HG02973 (cell line): ENCODE results near the gene ENPP3.

Experiments used
- ATAC-seq: cut with Tn5 transposase; IDR thresholded peaks from one replicate; pipeline ENCODE4 v1.9.1; 2021; ENCODE audit warnings: moderate library complexity; ENCODE audit not compliant: unreplicated experiment

The ENPP3 gene

GRCh38 chr6:131642565-131642964 is 5.5 kb downstream of the ENPP3 start:
- no peak for ATAC-seq

- ATAC-seq, result no peak
Observed at GRCh38 chr6:131642987-131643611, 6.0 kb downstream of the ENPP3 start.

DNA sequence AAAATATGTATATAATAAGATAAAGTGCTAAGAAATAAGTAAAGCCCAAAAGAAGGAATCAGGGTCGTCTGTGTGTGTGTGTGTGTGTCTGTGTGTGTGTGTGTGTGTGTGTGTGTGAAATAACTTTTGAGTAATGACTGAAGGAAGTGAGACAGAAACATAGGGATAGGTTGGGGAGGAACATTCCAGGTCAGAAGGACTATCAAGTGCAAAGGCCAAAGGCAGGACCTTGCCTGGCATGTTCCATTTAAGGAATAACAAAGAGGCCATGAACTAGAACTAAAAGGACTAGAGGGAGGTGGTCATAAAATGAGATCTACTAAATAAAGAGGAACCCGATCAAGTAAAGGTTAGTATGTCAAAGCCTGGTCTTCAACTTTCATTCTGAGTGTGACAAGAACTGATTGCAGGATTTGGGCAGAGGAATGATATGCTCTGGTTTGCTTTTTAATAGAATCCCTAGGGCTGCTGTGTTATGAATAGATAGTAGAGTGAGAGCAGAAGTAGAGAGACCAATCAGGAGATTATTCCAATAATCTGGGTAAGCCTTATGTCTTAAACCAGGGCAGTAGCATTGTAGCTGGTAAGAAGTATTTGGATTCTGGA is 6.9 kb downstream of the ENPP3 start:
- no peak for ATAC-seq

- ATAC-seq, result no peak
Observed at GRCh38 chr6:131644921-131645320, 7.8 kb downstream of the ENPP3 start.

DNA sequence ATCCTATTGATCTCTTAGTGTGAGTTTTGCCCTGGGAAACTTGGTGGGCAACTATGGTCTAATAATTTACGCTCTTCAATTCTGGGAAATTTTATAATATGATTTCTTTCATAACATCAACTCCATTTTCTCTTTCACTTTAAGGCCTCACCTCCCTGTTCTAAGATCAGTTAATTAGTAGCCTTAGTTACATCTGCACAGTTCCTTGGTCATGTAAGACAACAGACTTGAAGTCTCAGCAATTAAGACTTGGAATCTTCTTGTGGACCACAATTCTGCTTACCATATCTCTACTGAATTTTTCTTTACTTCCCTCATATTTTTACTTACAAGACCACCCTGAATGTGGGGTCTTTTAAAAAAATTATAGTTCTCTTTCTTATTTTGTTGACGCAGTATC is 8.7 kb downstream of the ENPP3 start:
- no peak for ATAC-seq

DNA sequence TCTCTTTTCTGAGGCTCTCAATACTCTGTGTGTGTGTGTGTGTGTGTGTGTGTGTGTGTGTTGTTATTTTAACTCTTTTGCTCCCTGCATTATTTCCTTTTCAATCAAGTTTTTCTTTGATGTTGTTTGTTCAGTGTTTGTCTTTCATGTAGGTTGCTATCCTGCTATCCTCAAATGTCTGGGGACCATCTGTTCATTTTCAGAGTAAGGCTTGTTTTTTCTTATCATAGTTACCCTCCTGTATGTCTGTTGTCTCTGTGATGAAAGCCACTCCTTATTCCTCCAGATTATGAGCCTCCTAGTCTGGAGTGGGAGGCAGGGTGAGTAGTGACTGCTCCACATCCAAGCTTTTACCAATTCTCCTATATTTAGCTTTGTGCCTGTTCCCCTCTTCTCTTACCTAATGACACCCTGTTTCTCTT is 9.2 kb downstream of the ENPP3 start:
- ATAC-seq, result no peak

GRCh38 chr6:131651782-131652181 is 14.7 kb downstream of the ENPP3 start:
- ATAC-seq, result no peak

GRCh38 chr6:131652472-131652871 is 15.4 kb downstream of the ENPP3 start:
- ATAC-seq, result no peak

GRCh38 chr6:131654326-131654725 is 17.2 kb downstream of the ENPP3 start:
- ATAC-seq, result no peak

- no peak for ATAC-seq
Observed at GRCh38 chr6:131655387-131655786, 18.3 kb downstream of the ENPP3 start.

DNA sequence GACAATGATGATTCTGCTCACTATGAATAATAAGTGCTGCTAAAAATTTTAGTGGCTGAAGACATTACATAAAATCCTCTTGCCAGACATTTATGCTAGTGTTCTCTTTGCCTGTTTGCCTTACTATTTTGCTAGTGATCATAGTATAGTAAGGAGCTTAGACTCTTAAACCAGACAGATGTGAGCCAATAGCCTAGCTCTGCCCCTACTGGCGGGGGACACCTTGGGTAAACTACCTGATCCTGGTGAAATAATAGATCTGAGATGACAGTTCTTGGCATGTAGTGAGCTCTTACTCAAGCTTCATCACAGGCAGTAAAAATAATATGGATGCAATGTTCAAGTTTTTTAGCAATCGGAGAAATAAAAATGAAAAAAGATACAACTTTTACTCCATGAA is 18.8 kb downstream of the ENPP3 start:
- ATAC-seq, result no peak

GRCh38 chr6:131656667-131657066 is 19.6 kb downstream of the ENPP3 start:
- no peak for ATAC-seq

DNA sequence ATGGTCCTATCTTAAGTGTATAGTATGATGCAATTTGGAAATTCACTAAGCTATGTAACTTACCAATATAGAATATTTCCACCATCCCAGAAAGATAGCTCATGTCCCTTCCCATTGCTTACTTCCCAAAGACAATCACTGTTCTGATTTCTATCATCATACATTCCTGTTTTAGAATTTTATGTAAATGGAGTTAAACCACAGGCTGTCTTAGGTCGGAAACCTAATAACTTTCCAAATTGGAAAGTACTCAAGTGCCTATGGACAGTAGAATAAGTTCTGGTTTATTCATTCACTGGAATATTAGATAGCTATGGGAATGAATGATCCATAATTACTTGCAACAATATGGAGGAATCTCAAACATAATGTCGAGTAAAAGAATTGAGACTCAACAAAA is 20.1 kb downstream of the ENPP3 start:
- no peak for ATAC-seq

- ATAC-seq, result no peak
Observed at GRCh38 chr6:131657630-131658111, 20.6 kb downstream of the ENPP3 start.

- no peak for ATAC-seq
Observed at GRCh38 chr6:131658287-131658686, 21.2 kb downstream of the ENPP3 start.

DNA sequence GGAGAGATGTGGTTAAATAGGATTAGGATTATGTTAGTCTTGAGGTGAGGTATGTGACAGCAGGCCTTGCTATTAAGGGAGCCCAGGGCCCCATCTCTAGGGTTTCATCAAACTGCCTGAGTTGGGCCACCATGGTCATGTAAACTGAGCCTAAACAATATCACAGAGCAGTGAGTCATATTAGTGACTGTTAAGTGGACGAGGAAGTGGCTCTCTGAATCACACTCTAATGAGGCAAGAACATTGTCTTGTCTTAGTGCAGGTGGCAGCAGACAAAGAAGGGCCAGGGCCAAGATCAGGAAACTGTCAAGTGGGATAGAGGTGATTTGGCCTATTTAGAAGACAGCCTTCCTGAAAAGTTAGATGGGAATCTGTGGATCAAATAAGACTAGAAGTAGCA is 23.1 kb downstream of the ENPP3 start:
- ATAC-seq, result no peak

DNA sequence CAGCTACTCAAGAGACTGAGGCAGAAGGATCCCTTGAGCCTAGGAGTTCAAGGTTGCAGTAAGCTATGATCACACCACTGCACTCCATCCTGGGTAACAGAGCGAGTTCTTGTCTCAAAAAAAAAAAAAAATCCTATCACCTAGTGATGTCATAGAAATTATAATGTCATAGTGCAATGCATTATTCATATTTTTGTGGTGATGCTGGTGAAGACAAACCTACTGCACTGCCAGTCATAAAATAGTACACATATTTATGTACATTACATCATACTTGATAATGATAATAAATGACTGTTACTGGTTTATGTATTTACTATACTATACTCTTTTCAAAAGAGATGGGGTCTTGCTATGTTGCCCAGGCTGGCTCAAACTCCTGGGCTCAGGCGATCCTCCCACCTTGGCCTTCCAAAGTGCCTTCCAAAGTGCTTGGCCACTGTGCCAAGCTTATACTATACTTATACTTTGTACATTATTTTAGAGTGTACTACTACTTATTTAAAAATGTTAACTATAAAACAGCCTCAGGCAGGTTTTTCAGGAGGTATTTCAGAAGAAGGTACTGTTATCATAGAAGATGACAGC is 26.6 kb downstream of the ENPP3 start:
- no peak for ATAC-seq

- no peak for ATAC-seq
Observed at GRCh38 chr6:131669891-131670290, 32.8 kb downstream of the ENPP3 start.

- ATAC-seq, result no peak
Observed at GRCh38 chr6:131673184-131673583, 36.1 kb downstream of the ENPP3 start.

DNA sequence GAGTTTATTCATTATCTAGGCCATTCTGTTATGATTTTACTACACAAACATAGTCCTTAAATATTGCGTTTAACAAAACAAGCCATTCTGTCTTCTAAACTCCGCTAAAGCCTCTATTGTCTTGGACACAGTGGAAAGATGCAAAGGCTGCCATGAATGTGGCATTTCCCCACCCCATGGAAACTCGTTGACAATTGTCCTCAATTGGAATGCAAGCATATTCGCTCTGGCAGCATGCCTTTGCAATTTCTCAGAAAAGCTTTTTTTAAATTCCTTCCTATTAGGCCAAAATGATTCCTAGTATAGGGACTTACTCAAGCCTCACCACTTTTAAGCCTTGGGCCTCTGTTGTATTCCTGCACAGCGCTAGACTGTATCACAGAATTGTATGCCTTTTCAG is 41.3 kb downstream of the ENPP3 start:
- no peak for ATAC-seq

GRCh38 chr6:131680868-131681267 is 43.8 kb downstream of the ENPP3 start:
- no peak for ATAC-seq

- ATAC-seq, result no peak
Observed at GRCh38 chr6:131681585-131681984, 44.5 kb downstream of the ENPP3 start.
